CD4-positive, alpha-beta memory T cell (primary cell): ENCODE measurements around the gene DCST1. TPM values are rescaled to one million over a fixed set of nuclear protein-coding genes. Genes with fewer than 3 reads are reported as not detected.

Source experiments
- CTCF ChIA-PET: fragments of 350-600 bp; sonication (Branson Sonifier 250); formaldehyde crosslinking; loops from one replicate; lab custom pipeline; 2021; ENCODE audit warnings: inconsistent platforms; ENCODE audit not compliant: partially characterized antibody; lab: Charles Lee
- POLR2A ChIA-PET: fragments of 350-600 bp; sonication (Branson Sonifier 250); formaldehyde crosslinking; loops from one replicate; lab custom pipeline; 2021; ENCODE audit not compliant: partially characterized antibody; lab: Charles Lee
- DNase-seq, 5 donors: peaks; one replicate each; pipeline versions ENCODE4 v3.0.0 to v3.0.0-alpha.2; 2020 to 2022; ENCODE audit warnings: mixed read lengths in 1 of 5
- H3K27ac ChIP-seq: one replicate; pipeline ENCODE4 v1.7.0; 2013; ENCODE audit warnings: low read depth, low read length
- H3K27me3 ChIP-seq: 2 replicates; pipeline ENCODE4 v1.7.0; 2013; ENCODE audit warnings: mild to moderate bottlenecking, low read length, moderate library complexity; ENCODE audit not compliant: insufficient read depth
- H3K36me3 ChIP-seq: 2 replicates; pipeline ENCODE4 v1.7.0; 2013; ENCODE audit warnings: mild to moderate bottlenecking, low read length, moderate library complexity; ENCODE audit not compliant: insufficient read depth
- H3K4me1 ChIP-seq: 2 replicates; pipeline ENCODE4 v1.7.0; 2013; ENCODE audit warnings: mild to moderate bottlenecking, low read length, moderate library complexity; ENCODE audit not compliant: insufficient read depth
- H3K4me3 ChIP-seq, 2 donors: one replicate each; pipeline ENCODE4 v1.7.0; 2013; ENCODE audit warnings: low read length in 2 of 2, mild to moderate bottlenecking in 1 of 2
- H3K9me3 ChIP-seq, 2 donors: one replicate each; pipeline ENCODE4 v1.7.0; 2013; ENCODE audit warnings: low read length in 2 of 2, control low read depth in 1 of 2; ENCODE audit not compliant: control insufficient read depth in 1 of 2
- H3K27ac Mint-ChIP-seq, 7 donors: one replicate each; pipeline ENCODE4 v1.8.0; 2020 to 2021; ENCODE audit warnings: mixed read lengths in 7 of 7, mild to moderate bottlenecking in 6 of 7, inconsistent platforms in 3 of 7, moderate library complexity in 3 of 7
- H3K27me3 Mint-ChIP-seq, 2 donors: one replicate each; pipeline ENCODE4 v1.8.0; 2020 to 2021; ENCODE audit warnings: mixed read lengths in 2 of 2
- H3K36me3 Mint-ChIP-seq, 2 donors: one replicate each; pipeline ENCODE4 v1.8.0; 2020 to 2021; ENCODE audit warnings: mixed read lengths in 2 of 2, inconsistent platforms in 1 of 2, mild to moderate bottlenecking in 1 of 2
- H3K4me1 Mint-ChIP-seq, 4 donors: one replicate each; pipeline ENCODE4 v1.8.0; 2020 to 2021; ENCODE audit warnings: mixed read lengths in 4 of 4, mild to moderate bottlenecking in 1 of 4
- H3K4me3 Mint-ChIP-seq, 8 donors: one replicate each; pipeline ENCODE4 v1.8.0; 2020 to 2021; ENCODE audit warnings: mixed read lengths in 8 of 8, mild to moderate bottlenecking in 7 of 8, moderate library complexity in 6 of 8, inconsistent platforms in 3 of 8
- H3K9me3 Mint-ChIP-seq, 8 donors: one replicate each; pipeline ENCODE4 v1.8.0; 2020 to 2021; ENCODE audit warnings: mixed read lengths in 8 of 8, mild to moderate bottlenecking in 5 of 8, inconsistent platforms in 3 of 8, moderate library complexity in 1 of 8
- intact Hi-C: fragments of 100-400 bp; cut with micrococcal nuclease; formaldehyde crosslinking; loops from one replicate; pipeline ENCODE4 v1.15.1; 2023
- polyA plus RNA-seq, 2 donors: library from polyadenylated mRNA; unstranded; fragments of 300-500 nt; fragmentation: Illumina TruSeq; gene quantifications; one replicate each; pipeline ENCODE4 v1.2.3, GENCODE V29; 2021
- total RNA-seq, 2 experiments: library from RNA; stranded (reverse); gene quantifications; one replicate each; pipeline ENCODE4 v1.2.3, GENCODE V29; 2021

Gene DCST1
- total and polyA plus RNA-seq, 4 experiments from 2014 or later, result 0.14 TPM; not detected in 3

DNA sequence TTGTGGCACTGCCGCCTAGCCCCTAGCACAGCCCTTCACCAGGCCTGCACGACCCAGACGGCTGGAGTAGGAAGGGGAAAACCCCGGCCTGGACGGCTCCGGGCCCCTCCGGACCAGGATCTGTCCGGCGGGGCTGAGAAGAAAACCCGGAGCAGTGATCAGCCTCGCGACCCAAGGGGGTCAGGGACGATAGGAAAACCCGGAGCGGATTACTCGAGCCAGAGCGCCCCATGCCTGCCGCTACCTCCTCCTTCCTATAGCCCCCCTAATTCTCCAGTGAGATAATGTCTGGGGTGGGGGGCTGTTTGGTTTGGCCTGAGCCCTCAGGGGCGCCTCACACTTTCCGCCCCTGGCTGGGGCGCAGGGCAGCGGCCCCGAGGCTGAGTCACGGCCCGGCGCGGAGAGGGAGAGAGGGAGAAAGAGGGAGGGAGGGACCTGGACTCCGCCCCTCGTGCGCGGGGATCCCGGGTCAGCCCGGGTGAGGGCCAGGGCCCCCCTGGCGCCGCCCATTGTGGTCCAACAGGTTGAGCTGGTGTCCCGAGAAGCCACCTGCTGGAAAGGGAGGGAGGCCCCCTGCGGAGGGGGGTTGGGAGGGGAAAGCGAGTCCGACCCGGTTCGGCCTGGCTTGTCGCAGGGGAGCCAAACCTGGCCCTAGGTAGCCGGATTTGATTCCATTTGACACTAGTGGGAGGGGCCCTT, 32.7 kb upstream of the DCST1 start:
- H3K27me3 Mint-ChIP-seq, result no peaks in the 10 kb centered on the region
- Histone ChIP-seq H3K27ac (peak overlapping the region; percentile 92), H3K4me1 (peaks cover 49% of the 10 kb centered on the region), H3K36me3 (no peaks in the 10 kb centered on the region), H3K27me3 (no peaks in the 10 kb centered on the region), H3K9me3 (no peaks in the 10 kb centered on the region), H3K4me3 (peak overlapping the region; percentile 78 to 80)
- H3K4me3 Mint-ChIP-seq, result peak overlapping the region; percentile 88 to 99 (median 96)
- ChIA-PET CTCF (interaction anchor here (0.8 to 16.3 kb wide), 8 partner anchors 14 to 84 kb away, joined by 3 to 381 read pairs (median 21); partner anchors contain the start of genes CKS1B, FLAD1, PBXIP1 and SHC1), POLR2A (interaction anchor here (0.6 to 38.9 kb wide), 7 partner anchors 8 to 84 kb away, joined by 3 to 1543 read pairs (median 14); partner anchors contain the start of genes CKS1B, EFNA4, FLAD1 and LENEP)
- intact Hi-C loops, result loop anchor here (5.0 kb wide), 2 partner anchors 51 to 444 kb away; partner anchors contain the start of genes ADAM15 and UBE2Q1
- peaks cover 0 to 24% of the 10 kb centered on the region in 2 donors for H3K36me3 Mint-ChIP-seq
- H3K9me3 Mint-ChIP-seq, result peaks cover 0 to 2% (median 0%) of the 10 kb centered on the region in 8 donors
- H3K27ac Mint-ChIP-seq, result peak overlapping the region; percentile 89 to 99 (median 95)
- peaks cover 32 to 68% (median 44%) of the 10 kb centered on the region in 4 donors for H3K4me1 Mint-ChIP-seq
- peak; percentile 71 to 90 (median 76) for DNase-seq

DNA sequence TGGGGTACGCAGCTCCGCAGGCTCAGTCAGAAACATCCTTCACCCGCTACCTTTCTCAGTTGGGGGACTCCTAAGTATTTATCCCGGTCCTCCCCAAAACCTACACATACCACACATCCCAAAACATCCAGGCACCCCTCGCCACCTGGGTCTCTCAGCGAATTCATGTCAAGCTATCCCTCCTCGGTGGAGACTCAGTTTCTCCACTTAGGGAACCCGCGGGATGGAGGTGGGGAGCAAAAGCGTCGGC, 32.3 kb upstream of the DCST1 start:
- Histone ChIP-seq H3K4me1 (peaks cover 54% of the 10 kb centered on the region), H3K4me3 (peak overlapping the region; percentile 78 to 80), H3K36me3 (no peaks in the 10 kb centered on the region), H3K27ac (peak overlapping the region; percentile 92), H3K27me3 (no peaks in the 10 kb centered on the region), H3K9me3 (no peaks in the 10 kb centered on the region)
- CTCF ChIA-PET, result interaction anchor here (0.8 to 16.3 kb wide), 3 partner anchors 13 to 45 kb away, joined by 4 to 381 read pairs (median 30); partner anchors contain the start of genes FLAD1 and PBXIP1
- Mint-ChIP-seq H3K9me3 (peaks cover 0 to 2% (median 0%) of the 10 kb centered on the region in 8 donors), H3K27me3 (no peaks in the 10 kb centered on the region), H3K4me1 (peaks cover 34 to 72% (median 46%) of the 10 kb centered on the region in 4 donors), H3K27ac (peak overlapping the region; percentile 88 to 99 (median 93)), H3K4me3 (peak overlapping the region; percentile 88 to 99 (median 96)), H3K36me3 (peaks cover 0 to 24% of the 10 kb centered on the region in 2 donors)
- POLR2A ChIA-PET, result interaction anchor here (0.6 to 38.9 kb wide), 6 partner anchors 8 to 84 kb away, joined by 3 to 1543 read pairs (median 10); partner anchors contain the start of genes CKS1B, EFNA4, FLAD1 and LENEP
- intact Hi-C loops, result loop anchor here (5.0 kb wide), 2 partner anchors 51 to 444 kb away; partner anchors contain the start of genes ADAM15 and UBE2Q1
- DNase-seq, result no peak

DNA sequence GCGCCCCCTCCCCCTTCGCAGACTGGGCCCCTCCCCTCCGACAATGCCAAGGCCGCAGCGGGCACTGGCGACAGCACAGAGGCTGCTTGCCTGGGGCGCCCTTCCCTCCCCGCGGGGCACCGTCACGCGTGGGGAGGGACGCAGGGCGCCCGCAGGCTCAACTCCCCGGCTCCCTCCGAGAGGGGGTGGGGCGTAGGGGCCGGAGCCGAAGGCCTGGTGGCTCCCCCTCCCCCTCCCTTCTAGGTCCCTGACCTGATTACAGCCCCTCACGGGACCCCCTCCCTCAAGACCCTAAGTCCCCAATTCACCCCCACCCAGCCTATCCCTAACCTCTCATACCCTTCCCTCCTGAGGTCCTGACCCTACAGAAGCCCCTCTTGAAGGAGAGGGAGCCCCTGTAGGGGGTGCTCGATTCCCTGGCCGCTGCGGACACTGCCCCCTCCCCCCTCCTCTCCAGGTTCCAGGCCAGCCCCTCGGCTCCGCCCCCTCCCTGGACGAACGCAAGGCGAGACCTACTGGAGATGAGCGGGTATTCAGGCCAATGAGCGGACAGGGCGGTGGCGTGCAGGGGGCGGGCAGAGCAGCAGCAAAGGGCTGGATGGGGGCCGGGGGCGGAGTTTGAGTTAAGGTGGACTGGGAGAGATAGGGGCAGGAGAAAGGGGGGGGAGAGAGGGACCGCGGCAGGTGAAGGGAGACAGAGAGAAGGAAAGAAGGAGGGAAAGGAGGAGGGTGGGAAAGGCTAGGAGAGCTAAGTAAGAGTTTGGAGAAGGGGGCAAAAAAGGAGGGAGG, 31.8 kb upstream of the DCST1 start:
- intact Hi-C loops, result loop anchor here (1.0 to 5.0 kb wide), 5 partner anchors 8 to 445 kb away; partner anchors contain the start of genes ADAM15, PMVK and UBE2Q1
- DNase-seq, result peak; percentile 95 to 98 (median 97)
- H3K36me3 ChIP-seq, result no peaks in the 10 kb centered on the region
- Mint-ChIP-seq H3K36me3 (peaks cover 0 to 26% of the 10 kb centered on the region in 2 donors), H3K27ac (peak overlapping the region; percentile 90 to 99 (median 95)), H3K4me3 (peak overlapping the region; percentile 88 to 99 (median 96)), H3K9me3 (peaks cover 0 to 2% (median 0%) of the 10 kb centered on the region in 8 donors), H3K27me3 (no peaks in the 10 kb centered on the region), H3K4me1 (peaks cover 39 to 78% (median 51%) of the 10 kb centered on the region in 4 donors)
- peak overlapping the region; percentile 78 to 80 for H3K4me3 ChIP-seq
- CTCF ChIA-PET, result interaction anchor here (0.8 to 16.3 kb wide), 3 partner anchors 13 to 46 kb away, joined by 4 to 381 read pairs (median 30); partner anchors contain the start of genes FLAD1 and PBXIP1
- POLR2A ChIA-PET, result interaction anchor here (0.6 to 38.9 kb wide), 9 partner anchors 9 to 84 kb away, joined by 3 to 1543 read pairs (median 5); partner anchors contain the start of genes CKS1B, EFNA4, FLAD1 and LENEP
- H3K9me3 ChIP-seq, result no peaks in the 10 kb centered on the region
- peak overlapping the region; percentile 92 for H3K27ac ChIP-seq
- peaks cover 59% of the 10 kb centered on the region for H3K4me1 ChIP-seq
- H3K27me3 ChIP-seq, result no peaks in the 10 kb centered on the region

DNA sequence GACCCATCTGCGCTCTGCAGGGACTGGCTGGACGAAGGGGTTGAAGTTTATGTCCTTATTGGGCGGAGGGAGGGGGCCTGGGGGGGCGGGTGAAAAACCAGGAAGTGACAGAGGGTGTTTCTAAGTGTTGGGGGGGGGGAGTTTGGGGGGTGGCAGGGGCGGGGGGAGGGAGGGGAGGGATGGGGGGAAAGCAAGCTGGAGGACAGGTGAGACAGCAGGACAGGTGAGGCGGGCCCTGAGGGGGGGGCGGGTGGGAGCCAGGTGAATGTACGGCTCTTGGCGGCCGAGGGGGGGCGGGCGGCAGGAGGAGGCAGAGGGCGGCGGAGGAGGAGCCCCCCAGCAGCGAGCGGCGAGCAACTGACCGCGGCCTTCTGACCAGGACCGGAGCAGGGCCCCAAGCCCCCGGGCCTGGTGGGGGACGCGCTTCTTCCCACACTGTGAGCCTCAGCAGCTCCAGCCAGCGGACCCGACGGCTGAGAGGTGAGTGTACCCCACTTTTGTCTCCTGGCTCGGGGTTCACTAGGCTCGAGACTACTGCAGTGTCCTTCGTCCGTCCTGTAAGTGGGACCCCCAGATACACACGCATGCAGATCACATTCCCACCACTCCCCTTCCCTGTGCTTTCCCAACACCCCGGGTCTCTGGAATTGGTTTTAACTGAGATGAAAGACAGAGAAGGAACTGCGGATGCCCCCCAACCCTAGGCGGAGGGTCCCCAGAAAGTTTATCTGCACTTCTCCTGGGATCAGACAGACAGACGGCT, 31.0 kb upstream of the DCST1 start, which contains the start of gene ZBTB7B:
Gene ZBTB7B, plus strand, starts transcription at position 339 of the 763 bp plus-strand sequence. CDS start 11,859 bp downstream, outside the sequence.
- Histone ChIP-seq H3K4me1 (peaks cover 62% of the 10 kb centered on the region), H3K4me3 (peak within 1 kb of the TSS; percentile 91 to 95), H3K36me3 (no peaks in the 10 kb centered on the region), H3K27ac (peak within 1 kb of the TSS; percentile 92), H3K27me3 (no peaks in the 10 kb centered on the region), H3K9me3 (no peaks in the 10 kb centered on the region)
- no peaks in the 10 kb centered on the region for H3K9me3 Mint-ChIP-seq
- H3K4me3 Mint-ChIP-seq, result peak within 1 kb of the TSS; percentile 95 to 99 (median 98)
- ChIA-PET CTCF (interaction anchor here (1.3 to 16.3 kb wide), 2 partner anchors 12 to 15 kb away, joined by 4 to 381 read pairs; no protein-coding TSS in a partner anchor), POLR2A (interaction anchor here (0.8 to 38.9 kb wide), 8 partner anchors 10 to 83 kb away, joined by 3 to 1543 read pairs (median 5); partner anchors contain the start of genes CKS1B, FLAD1, LENEP and PBXIP1)
- peak within 1 kb of the TSS; percentile 90 to 99 (median 97) for H3K27ac Mint-ChIP-seq
- intact Hi-C loops, result loop anchor here (1.0 to 5.0 kb wide), 5 partner anchors 8 to 445 kb away; partner anchors contain the start of genes ADAM15, PMVK and UBE2Q1
- H3K27me3 Mint-ChIP-seq, result no peaks in the 10 kb centered on the region
- H3K36me3 Mint-ChIP-seq, result peaks cover 0 to 26% of the 10 kb centered on the region in 2 donors
- peak in 1 of 5 donors; percentile 23 for DNase-seq
- H3K4me1 Mint-ChIP-seq, result peaks cover 39 to 80% (median 49%) of the 10 kb centered on the region in 4 donors

DNA sequence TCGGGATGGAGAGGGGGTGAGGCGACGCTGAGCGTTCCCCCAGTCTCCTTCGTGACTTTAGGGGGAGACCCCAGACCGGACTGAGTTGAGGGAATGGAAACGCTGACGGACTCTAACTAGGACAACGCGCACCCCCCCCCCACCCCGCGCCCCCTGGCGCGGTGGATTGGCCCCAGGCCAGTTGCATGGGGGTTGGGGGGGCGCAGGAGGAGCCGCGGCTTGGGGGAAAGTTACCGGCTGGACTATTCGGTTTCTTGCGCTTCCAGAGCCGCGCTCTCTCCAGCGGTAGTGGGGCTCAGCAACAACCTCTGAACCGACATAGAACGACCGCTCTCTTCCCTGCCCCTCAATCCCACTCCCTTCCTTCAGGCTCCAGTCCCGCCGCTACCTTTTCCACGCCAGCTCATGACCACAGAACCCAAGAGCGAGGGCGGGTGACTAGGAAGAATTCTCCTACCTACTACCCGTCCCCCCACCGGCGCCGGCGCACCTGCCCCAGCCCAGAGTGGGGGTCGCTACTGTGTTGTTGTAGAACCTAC, 30.3 kb upstream of the DCST1 start:
- H3K36me3 Mint-ChIP-seq, result peaks cover 0 to 26% of the 10 kb centered on the region in 2 donors
- ChIA-PET CTCF (interaction anchor here (1.3 to 16.3 kb wide), 2 partner anchors 11 to 16 kb away, joined by 4 to 381 read pairs; no protein-coding TSS in a partner anchor), POLR2A (interaction anchor here (0.8 to 38.9 kb wide), 4 partner anchors 11 to 66 kb away, joined by 3 to 1543 read pairs (median 158); partner anchors contain the start of genes CKS1B, FLAD1, PBXIP1 and PYGO2)
- Histone ChIP-seq H3K4me1 (peaks cover 62% of the 10 kb centered on the region), H3K36me3 (no peaks in the 10 kb centered on the region), H3K9me3 (no peaks in the 10 kb centered on the region), H3K27me3 (no peaks in the 10 kb centered on the region), H3K27ac (peak overlapping the region; percentile 86), H3K4me3 (peak overlapping the region; percentile 91 to 95)
- peak in 2 of 5 donors; percentile 20 to 59 for DNase-seq
- peak overlapping the region; percentile 95 to 99 (median 98) for H3K4me3 Mint-ChIP-seq
- no peaks in the 10 kb centered on the region for H3K27me3 Mint-ChIP-seq
- no peaks in the 10 kb centered on the region for H3K9me3 Mint-ChIP-seq
- H3K27ac Mint-ChIP-seq, result peak overlapping the region; percentile 90 to 98 (median 97)
- peaks cover 36 to 79% (median 46%) of the 10 kb centered on the region in 4 donors for H3K4me1 Mint-ChIP-seq
- intact Hi-C loops, result loop anchor here (5.0 kb wide), 2 partner anchors 49 to 446 kb away; partner anchors contain the start of genes ADAM15 and UBE2Q1
